ENCODE results near the gene GLRA1. TPM values are rescaled to one million over a fixed set of nuclear protein-coding genes. Genes with fewer than 3 reads are reported as not detected.

The GLRA1 gene
- not detected for polyA plus RNA-seq (2013, experiment 1 of 2; ENCODE audit: insufficient read length)
- not detected for polyA plus RNA-seq (2013, experiment 2 of 2; ENCODE audit: insufficient read length)

DNA sequence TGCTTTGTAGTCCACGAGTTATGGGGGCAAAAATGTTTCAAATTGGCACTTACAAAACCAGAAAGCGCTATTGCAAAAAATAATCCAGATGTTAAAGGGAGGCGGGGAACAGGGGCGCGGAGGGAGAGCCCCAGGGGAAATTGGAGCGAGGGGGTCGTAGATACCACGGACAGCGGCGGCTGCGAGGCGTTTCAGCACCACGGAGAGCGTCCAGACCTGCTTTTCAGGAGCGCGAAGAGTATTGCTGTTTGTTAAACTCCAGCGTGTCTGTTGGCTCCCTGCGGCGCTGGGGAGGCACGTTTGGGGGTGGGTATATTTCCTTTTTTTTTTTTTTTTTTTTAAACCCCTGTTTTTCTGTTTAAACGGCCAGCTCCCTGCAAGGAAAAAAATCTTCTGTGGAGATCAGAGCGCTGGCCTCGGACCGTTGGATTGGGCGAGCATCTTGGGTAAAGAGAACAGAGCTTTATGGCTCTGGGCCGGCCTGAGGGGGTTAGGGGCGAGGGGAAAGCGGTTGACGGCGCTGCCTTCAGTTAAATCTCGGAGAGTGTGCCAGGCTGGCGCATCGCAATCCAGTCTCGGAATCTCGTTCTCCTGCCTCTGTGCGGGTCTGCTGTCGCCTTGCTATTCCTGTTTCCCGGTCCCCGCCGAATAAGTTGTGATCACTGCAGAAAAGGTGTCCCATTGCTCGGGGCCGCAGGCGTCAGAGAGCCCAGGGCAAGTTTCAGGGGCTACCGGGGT, at the start of gene GLRA1:
GLRA1 (minus strand) TSS at position 288 of the 738 bp plus-strand sequence. CDS start 302 bp downstream, outside the sequence.
- peak; percentile 55 for DNase-seq

GRCh38 chr5:151970885-151971284, 46.2 kb upstream of the GLRA1 start:
- DNase-seq: no peak

DNA sequence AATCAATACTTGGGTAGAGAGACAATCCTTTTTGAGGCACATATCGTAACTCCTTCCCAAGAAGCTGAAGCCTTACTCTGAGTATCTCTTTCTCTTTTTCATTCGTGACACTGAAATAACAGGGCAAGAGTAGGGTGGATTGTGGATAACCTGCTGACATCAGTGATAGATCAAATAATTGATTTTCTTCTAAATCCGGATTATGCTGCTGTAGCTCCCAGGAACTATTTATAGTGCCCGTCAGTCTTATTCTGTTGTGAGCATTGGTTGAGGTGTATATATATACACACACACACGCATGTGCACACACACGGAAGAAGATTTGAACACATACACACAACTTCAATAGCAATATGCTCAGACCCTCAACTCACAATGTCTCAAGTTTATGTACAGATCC, 43.2 kb upstream of the GLRA1 start:
- DNase-seq: no peak

GRCh38 chr5:151966046-151966445, 41.4 kb upstream of the GLRA1 start:
- DNase-seq: no peak

- no peak for DNase-seq
Observed at GRCh38 chr5:151964471-151964870, 39.8 kb upstream of the GLRA1 start.

DNA sequence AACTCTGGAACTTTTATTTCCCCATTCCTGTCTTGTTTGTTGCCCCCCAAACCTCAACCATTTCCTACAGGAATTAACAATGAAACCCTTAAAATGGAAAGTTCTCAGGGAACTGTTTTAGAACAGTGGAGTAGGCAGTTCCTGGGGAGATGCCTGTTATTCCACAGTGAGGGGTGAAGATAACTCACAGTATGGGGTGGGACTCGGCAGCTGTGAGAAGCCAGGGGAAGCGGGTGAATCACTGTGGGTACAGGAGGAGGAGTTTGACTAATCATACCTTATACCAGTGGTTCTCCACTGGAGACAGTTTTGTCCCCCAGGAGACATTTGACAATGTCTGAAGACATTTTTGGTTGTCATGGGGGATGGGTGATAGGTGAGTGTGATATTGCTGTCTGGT, 36.9 kb upstream of the GLRA1 start:
- DNase-seq: no peak

DNA sequence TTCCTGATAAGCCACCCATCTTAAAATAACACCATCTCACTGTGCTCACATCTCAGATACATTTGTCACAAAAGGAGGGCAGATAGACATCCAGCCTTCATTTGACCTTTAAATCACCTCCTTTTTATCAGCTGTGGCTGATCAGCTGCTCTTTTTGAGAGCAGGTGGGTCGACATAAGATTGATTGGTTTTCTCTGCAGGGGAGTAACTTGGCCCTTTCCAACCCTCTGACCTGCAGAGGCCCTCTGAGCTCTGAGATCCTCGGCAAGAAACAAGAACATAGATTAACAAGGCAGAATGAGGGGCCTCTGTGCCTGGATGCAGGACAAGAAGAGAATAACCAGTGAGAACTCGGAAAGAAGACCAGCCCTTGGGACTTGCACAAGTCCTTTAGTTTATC, 33.5 kb upstream of the GLRA1 start:
- no peak for DNase-seq

GRCh38 chr5:151956725-151957124, 32.1 kb upstream of the GLRA1 start:
- no peak for DNase-seq

- no peak for DNase-seq
Observed at GRCh38 chr5:151954255-151954654, 29.6 kb upstream of the GLRA1 start.

DNA sequence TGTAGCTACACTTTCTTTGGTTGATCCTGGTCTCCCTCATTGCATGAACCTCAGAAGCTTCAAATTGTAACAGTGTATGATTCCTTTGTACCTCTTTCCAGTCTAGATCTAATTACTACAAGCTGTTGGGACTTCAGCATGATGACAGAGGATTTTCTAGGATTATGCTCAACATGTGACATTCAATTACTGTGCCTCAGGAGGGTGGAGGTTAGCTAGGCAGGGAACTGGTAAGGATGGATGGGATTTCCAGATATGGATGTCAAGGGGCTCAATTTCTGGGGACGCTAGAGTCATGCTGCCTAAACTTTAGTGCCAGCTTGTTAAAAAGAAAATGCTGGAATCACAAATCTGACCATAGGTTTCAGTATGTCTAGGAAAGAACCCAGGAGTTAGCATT, 29.2 kb upstream of the GLRA1 start:
- DNase-seq: no peak

- DNase-seq: no peak
Observed at GRCh38 chr5:151952238-151952637, 27.6 kb upstream of the GLRA1 start.

DNA sequence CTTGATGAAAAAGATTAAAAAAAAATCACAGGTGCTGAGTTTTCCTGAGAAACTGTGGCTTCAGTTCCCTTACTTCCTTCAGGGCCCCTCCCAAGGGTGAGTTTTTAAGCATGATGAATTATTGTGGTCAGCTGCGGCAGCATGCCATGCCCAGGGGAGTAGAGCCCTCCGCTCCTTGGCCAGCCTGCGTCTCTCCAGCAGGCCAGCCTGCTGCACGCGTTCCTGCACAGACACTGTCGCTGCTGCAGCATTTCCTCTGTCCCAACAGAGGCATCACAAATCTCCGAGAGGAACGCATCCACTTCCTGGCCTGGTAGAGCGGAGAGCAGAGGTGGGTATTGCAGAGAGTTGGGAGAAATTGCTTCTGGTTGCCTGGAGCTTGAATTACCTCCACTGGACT, 26.1 kb upstream of the GLRA1 start:
- no peak for DNase-seq

DNA sequence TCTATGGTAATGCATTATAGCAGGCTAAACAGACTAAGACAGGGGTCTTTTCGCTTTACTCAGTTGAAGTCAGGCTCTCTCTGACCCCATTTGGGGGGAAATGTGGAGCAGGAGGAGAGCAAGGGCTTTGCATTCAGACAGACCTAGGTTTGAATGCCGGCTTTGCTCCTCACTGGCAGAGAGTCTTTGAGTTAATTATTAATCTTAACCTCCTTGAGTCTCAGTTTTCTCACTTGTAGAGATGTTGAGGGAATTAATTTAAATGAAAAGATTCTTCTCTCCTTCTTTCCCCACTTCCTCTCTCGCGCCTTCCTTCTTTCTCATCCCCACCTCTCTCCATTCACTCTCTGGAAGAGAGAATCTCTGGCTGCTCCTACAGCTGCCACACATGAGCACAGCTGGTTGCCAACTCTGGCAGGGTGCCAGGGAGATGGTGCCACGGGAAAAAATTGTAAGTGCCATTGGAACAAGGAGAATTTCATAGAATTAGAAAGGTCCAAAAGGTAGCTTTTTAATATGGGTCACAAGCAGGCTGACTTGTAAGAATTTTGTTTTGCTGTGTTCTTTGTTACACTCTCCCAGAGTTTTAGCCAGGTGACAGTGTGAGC, 25.2 kb upstream of the GLRA1 start:
- DNase-seq: no peak

DNA sequence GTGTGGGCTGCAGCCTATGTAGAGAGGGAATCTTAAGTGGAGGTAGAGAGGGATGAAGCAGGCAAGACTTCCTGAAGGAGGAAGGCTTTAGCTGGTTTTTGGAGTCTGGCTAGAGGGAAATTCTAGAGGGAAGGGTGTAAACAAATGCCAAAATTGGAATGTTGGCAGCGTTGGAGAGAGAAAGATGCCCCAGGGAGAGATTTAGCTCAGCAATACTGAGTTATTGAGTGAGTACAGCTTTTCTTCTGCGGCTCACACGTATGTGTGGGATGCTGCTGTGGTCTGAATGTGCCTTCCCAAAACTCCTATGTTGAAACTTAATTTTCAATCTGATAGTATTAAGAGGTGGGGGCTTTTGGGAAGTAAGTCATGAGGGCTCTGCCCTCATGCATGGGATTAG, 24.5 kb upstream of the GLRA1 start:
- DNase-seq: no peak

GRCh38 chr5:151947931-151948608, 23.4 kb upstream of the GLRA1 start:
- no peak for DNase-seq

GRCh38 chr5:151937851-151938250, 13.2 kb upstream of the GLRA1 start:
- no peak for DNase-seq

- no peak for DNase-seq
Observed at GRCh38 chr5:151935135-151935695, 10.6 kb upstream of the GLRA1 start.

- no peak for DNase-seq
Observed at GRCh38 chr5:151931260-151931659, 6.6 kb upstream of the GLRA1 start.

DNA sequence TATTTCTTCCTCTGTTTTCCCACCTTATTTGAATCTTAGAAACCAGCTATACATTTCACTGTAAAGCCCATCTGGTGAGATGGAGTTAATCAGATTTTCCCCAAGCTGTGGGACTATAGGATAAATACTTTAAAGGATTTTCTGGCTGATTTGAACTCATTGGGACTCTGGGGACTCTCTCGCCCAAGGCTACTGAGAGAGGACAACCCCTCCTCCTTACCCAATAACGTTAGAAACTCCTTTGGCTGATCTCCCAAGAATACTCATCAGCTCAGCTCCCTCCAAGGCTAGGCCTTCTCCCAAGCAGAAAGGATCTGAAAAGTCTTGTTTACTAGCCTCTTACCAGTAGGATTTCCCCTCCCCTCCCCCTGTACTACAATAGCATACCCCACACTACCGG, 1.5 kb upstream of the GLRA1 start:
- no peak for DNase-seq

GRCh38 chr5:151925340-151925739, 689 bp upstream of the GLRA1 start:
- no peak for DNase-seq

GRCh38 chr5:151923866-151924476, 680 bp downstream of the GLRA1 start:
- DNase-seq: no peak

DNA sequence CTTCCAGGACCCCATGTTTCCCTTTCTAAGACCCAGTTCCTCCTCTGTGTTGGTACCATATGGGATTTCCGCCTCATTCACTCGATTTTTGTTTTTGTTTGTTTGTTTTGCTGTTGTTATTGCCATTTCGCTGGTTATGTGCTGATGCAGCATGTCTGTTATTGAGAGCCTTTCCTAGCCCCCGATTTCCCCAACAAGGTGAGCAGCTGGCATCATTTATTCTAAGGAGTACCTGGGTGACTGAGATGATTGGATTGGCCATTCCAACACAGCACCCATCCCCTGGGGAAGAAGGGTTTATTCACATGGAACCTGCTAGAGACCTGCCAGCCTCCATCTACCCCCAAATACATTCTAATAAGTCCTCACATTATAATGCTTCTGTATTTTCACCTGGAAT, 2.7 kb downstream of the GLRA1 start:
- DNase-seq: no peak

- DNase-seq: no peak
Observed at GRCh38 chr5:151917904-151918303, 6.7 kb downstream of the GLRA1 start.
